ENCODE data around the gene GRK2. TPM values are rescaled to one million over a fixed set of nuclear protein-coding genes. Genes with fewer than 3 reads are reported as not detected.

Gene GRK2
- total RNA-seq, 3 donors from 2014 or later, result 41.1 to 52.8 (median 52.1) TPM

- Histone ChIP-seq H3K36me3 (no peaks in the 10 kb centered on the region), H3K4me3 (peak overlapping the region in 1 of 3 donors; percentile 35), H3K4me1 (peaks cover 57 to 77% of the 10 kb centered on the region in 2 donors), H3K27ac (peak overlapping the region; percentile 75 to 92), H3K27me3 (no peaks in the 10 kb centered on the region), H3K9me3 (no peaks in the 10 kb centered on the region)
- DNase-seq (ENCODE audit: low spot score in 2 of 2), result peak in 1 of 2 donors; percentile 46
- intact Hi-C loops (cut with DNase I; ENCODE audit: low total_unique reads), result no loop called here
- TF ChIP-seq POLR2A (IDR thresholded peaks at IDR 0.05), result no peak
- no peak for TF ChIP-seq POLR2AphosphoS5 (IDR thresholded peaks at IDR 0.05)
- no peak for TF ChIP-seq CTCF (IDR thresholded peaks at IDR 0.05)
Measured at GRCh38 chr11:67272327-67273259, 6.3 kb downstream of the GRK2 start.

- intact Hi-C loops (cut with DNase I; ENCODE audit: low total_unique reads), result no loop called here
- no peak for DNase-seq (ENCODE audit: low spot score in 2 of 2)
- no peaks in the 10 kb centered on the region for H3K27me3 ChIP-seq
- no peaks in the 10 kb centered on the region for H3K9me3 ChIP-seq
- H3K27ac ChIP-seq, result peak overlapping the region; percentile 75 to 92
- TF ChIP-seq POLR2A (IDR thresholded peaks at IDR 0.05) (no peak), CTCF (IDR thresholded peaks at IDR 0.05) (no peak), POLR2AphosphoS5 (IDR thresholded peaks at IDR 0.05) (no peak)
- no peaks in the 10 kb centered on the region for H3K36me3 ChIP-seq
- peaks cover 65 to 81% of the 10 kb centered on the region in 2 donors for H3K4me1 ChIP-seq
- no peak overlapping the region for H3K4me3 ChIP-seq
Measured at GRCh38 chr11:67273260-67273990, 7.2 kb downstream of the GRK2 start.

GRCh38 chr11:67274768-67275605 is 8.7 kb downstream of the GRK2 start:
- peak overlapping the region in 1 of 3 donors; percentile 33 for H3K4me3 ChIP-seq
- H3K36me3 ChIP-seq, result no peaks in the 10 kb centered on the region
- H3K27ac ChIP-seq, result peak overlapping the region; percentile 92 to 98
- no peak for DNase-seq (ENCODE audit: low spot score in 2 of 2)
- H3K27me3 ChIP-seq, result no peaks in the 10 kb centered on the region
- H3K4me1 ChIP-seq, result peaks cover 62 to 68% of the 10 kb centered on the region in 2 donors
- intact Hi-C loops (cut with DNase I; ENCODE audit: low total_unique reads), result no loop called here
- no peaks in the 10 kb centered on the region for H3K9me3 ChIP-seq
- no peak for TF ChIP-seq POLR2A (IDR thresholded peaks at IDR 0.05)
- no peak for TF ChIP-seq CTCF (IDR thresholded peaks at IDR 0.05)
- no peak for TF ChIP-seq POLR2AphosphoS5 (IDR thresholded peaks at IDR 0.05)

GRCh38 chr11:67275606-67276409 is 9.5 kb downstream of the GRK2 start:
- peaks cover 2% of the 10 kb centered on the region for H3K36me3 ChIP-seq
- TF ChIP-seq POLR2AphosphoS5 (IDR thresholded peaks at IDR 0.05) (no peak), CTCF (IDR thresholded peaks at IDR 0.05) (no peak), POLR2A (IDR thresholded peaks at IDR 0.05) (no peak)
- intact Hi-C loops (cut with DNase I; ENCODE audit: low total_unique reads), result no loop called here
- no peaks in the 10 kb centered on the region for H3K9me3 ChIP-seq
- peak overlapping the region; percentile 92 to 98 for H3K27ac ChIP-seq
- no peak for DNase-seq (ENCODE audit: low spot score in 2 of 2)
- peak overlapping the region in 1 of 3 donors; percentile 33 for H3K4me3 ChIP-seq
- H3K4me1 ChIP-seq, result peaks cover 58 to 60% of the 10 kb centered on the region in 2 donors
- no peaks in the 10 kb centered on the region for H3K27me3 ChIP-seq
